HL-60/S4 (cell line): ENCODE results near the gene DSEL.

ENCODE experiments used
- in situ Hi-C: fragments of 300-500 bp; cut with MboI; formaldehyde crosslinking; loops from 2 replicates; pipeline ENCODE4 v1.14.3; 2022; ENCODE audit warnings: low sequenced_read_pairs

Gene DSEL

DNA sequence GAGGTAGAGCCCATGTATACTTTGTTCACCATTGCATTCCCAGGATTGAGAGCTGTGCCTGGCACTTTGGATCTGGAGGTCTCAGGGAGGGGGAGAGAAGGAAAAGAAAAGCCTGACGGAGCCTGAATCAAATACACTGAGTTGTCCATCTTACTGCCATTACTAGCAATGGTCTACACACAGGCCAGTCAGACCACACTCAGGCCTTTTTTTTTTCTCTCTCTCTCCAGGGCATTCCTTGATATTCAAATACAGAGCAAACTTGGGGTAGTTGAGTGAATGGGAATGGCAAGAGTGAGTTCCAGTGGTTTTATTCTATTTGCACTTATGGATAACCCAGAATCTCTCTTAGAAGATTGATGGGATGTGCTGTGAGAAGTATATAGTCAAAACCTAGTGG, 11.8 kb downstream of the DSEL start:
- in situ Hi-C loops, result no loop called here

GRCh38 chr18:67500522-67501205, 15.9 kb downstream of the DSEL start:
- in situ Hi-C loops, result no loop called here

- in situ Hi-C loops, result no loop called here
These were observed 20.1 kb downstream of the DSEL start for GRCh38 chr18:67496469-67496868.

GRCh38 chr18:67486534-67486933, 30.0 kb downstream of the DSEL start:
- in situ Hi-C loops, result no loop called here

DNA sequence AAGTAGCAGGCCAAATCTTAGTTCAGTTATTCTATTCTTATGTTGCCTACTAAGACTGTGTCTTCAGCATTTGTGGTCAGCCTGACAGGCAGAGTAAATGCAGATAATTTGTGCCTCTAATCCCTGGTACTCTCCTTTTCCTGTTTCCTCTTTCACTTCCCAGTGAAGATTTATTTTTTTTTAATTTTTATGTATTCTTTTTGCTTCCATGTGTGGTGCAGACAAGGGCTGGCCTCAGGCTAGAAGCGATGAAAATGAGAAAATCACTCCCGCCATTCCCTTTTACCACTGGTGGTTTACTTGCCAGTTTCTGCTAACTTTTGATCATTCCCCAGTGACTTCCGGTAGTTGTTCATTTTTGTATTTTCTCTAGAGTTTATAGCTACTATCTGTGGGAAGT, 30.9 kb downstream of the DSEL start:
- in situ Hi-C loops, result no loop called here

DNA sequence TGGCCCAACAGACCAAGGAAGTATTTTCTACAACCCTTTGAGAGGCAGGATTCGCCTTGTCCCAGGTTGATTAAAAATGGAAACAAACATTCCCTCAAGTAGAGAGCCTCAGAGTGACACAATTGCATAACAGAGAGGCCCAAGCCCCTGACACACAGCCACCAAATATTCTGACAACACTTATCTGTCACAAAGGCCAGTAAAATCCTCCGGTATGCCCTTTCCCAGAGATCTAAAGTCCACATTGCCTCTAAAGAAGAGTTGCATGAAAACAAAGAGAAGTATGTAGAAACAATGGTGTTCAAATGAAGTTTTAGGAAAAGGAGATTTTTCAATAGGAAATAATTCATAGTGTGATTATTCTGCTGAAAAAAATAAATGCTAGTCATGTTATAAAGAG, 32.1 kb downstream of the DSEL start:
- in situ Hi-C loops, result no loop called here

- in situ Hi-C loops, result no loop called here
These were observed 32.6 kb downstream of the DSEL start for GRCh38 chr18:67483952-67484351.

- in situ Hi-C loops, result no loop called here
These were observed 33.3 kb downstream of the DSEL start for GRCh38 chr18:67483237-67483636.

DNA sequence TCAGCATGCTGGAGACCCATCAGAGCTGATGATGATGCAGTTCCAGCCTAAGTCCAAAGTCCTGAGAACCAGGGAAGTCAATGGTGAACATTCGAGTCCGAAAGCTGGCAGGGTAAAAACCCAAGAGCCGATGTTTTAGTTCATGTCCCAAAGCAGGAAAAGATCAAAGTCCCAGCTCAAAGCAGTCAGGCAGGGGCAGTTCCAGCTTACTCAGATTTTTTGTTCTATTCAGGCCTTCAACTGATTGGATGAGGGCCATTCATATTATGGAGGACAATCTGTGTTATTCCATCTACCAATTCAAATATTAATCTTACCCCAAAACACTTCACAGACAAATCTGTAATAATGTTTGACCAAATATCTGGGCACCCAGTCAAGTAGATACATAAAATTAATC, 38.3 kb downstream of the DSEL start:
- in situ Hi-C loops, result no loop called here

- in situ Hi-C loops, result no loop called here
These were observed 39.0 kb downstream of the DSEL start for GRCh38 chr18:67477522-67477921.

DNA sequence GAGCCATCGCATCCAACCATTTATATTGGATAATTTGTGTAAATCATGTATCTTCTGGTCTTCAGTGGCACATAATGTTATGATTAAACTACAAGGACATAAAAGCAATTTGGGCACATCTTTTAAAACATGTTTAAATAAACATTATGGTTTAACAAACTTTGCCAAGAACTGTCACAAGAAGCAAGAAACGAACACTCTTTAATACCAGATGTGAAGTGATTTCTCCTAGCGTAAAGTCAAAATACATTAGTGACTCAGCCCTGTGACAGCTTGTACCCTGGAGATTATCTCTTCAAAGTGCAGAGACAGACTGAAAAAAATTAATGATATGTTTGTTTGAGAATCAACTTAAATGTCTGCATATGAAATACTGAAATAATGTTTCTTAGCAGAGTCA, 39.9 kb downstream of the DSEL start:
- in situ Hi-C loops, result no loop called here

DNA sequence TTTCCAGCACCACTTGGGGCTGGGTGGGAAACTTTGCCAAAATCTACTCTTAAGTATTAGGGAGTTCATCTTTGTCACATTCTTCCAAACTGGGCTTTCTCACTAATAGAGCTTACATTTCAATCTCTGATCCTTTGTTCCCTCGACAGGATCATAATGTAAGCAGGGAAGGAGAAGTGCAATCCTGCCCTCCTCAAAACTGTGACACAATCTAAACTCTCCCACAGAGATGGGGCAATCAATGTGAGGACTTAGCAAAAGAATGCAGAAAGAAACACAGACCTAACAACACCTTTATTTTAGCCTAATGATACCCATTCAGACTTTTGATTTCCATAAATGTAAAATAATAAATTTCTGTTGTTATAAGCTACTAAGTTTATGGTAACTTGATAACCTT, 40.8 kb downstream of the DSEL start:
- in situ Hi-C loops, result no loop called here

GRCh38 chr18:67468038-67468437, 48.5 kb downstream of the DSEL start:
- in situ Hi-C loops, result no loop called here

GRCh38 chr18:67467188-67467587, 49.3 kb downstream of the DSEL start:
- in situ Hi-C loops, result no loop called here

DNA sequence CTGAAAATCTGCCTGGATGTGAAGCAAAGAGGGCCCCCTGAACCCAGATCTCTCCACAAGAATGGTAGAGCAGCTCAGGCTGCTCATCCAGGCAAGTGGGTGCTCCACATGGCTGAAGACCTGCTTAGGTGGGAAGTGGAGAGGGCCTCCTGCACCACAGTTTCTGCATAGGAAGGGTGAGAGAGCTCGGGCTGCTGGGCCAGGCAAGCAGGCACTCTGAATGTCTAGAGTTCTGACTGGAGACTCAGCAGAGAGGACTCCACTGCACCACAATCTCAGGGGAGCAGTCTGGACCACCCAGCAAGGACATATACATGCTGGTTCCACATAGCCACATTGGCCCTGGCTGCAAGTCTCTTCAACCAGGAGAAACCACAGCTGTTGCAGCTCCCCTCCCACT, 52.0 kb downstream of the DSEL start:
- in situ Hi-C loops, result no loop called here

- in situ Hi-C loops, result no loop called here
These were observed 52.7 kb downstream of the DSEL start for GRCh38 chr18:67463829-67464228.

DNA sequence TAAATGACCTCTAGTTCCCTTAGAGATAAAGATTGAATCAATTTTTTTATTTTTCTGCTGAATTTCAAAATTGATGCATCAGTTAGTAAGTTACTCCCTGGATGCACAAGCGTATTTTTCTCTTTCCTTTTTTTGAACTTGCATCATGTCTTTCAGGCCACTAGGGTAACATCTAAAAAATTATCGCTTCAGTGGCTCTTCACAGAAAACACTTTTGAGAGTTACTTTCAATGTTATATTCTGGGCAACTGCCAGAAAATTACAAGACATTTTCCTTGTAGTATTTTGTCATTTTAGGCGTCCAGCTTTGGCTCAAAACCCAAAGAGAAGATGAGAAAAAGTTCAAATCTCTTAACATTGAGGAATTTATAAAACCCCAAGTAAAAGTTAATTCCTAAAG, 59.8 kb downstream of the DSEL start:
- in situ Hi-C loops, result no loop called here
